GM18867 (cell line): ENCODE results near the gene MFNG.

Source experiments
- ATAC-seq: cut with Tn5 transposase; IDR thresholded peaks from one replicate; pipeline ENCODE4 v1.9.1; 2021; ENCODE audit warnings: mild to moderate bottlenecking, moderate library complexity; ENCODE audit not compliant: unreplicated experiment

Gene MFNG

DNA sequence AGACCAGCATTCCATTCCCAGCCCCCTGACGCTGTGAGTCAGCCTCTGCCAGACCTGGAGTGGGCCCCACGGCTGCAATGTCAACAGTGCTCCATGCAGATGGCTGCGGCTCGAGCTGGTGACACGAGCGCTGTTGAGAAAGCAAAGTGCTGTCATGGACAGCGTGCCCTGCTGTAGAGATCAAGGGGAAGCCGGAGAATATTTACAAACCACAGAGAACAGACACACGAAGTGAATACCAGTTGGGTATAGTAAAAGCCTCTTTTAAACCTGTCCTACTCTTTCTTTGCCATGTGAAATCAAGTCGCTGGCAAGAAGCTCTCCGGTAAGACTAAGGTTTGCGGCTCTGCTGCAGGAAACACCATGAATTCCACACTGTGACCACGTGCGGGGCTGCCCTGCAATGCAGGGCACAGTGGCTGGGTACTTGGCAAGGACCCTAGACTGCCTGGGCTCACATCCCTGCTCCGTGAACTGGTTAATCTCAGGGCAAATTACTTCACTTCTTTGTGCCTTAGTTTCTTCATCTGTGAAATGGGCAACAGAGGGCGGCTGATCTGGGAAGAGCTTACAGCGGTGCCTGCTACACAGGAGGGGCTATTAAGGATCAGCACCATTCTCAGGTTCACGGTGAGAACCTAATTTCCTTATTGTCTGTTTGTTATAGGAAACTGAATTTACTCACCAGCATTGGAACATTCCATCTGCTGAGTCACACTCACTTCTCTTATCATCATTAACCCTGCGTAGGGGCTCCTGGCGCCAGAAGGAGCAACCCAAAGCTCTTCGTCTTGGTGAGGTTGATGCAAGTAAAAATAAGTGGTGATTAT lies 31.1 kb downstream of the MFNG start:
- no peak for ATAC-seq

DNA sequence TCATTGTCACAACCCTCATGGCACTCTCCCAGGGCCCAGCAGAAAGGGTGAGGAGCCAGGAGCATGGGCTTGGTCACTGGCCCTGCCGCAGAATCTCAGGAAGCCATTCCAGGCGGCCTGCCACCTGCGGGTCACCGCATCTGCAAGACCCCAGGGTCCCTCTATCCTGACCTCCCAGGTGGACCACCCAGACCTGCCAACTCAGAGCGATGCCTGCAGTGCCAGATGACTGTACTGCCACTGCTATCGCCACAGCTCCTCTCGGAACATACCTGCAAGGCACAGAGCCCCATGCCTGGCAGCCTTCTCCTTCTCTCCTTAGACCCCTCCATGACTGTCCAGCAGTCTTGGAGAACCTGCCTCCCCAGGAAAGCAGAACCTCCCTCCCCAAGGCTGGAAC lies 32.5 kb downstream of the MFNG start:
- no peak for ATAC-seq

DNA sequence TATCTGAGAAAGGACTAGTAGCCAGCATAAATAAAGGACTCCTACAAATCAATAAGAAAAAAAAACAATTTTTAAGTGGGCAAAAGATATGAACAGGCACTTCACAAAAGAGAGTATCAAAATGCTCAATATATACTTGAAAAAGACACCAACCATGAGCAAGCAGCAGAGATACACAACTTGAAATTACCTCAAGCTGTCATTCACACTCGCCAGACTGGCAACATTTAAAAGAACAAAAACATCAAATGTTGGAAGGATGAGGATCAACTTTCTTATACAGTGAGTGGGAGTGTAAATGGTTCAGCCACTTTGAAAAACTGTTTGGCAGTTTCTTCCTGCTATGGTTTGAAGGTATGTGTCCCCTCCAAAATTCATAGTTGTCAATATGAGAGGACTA lies 35.0 kb downstream of the MFNG start:
- ATAC-seq: no peak

DNA sequence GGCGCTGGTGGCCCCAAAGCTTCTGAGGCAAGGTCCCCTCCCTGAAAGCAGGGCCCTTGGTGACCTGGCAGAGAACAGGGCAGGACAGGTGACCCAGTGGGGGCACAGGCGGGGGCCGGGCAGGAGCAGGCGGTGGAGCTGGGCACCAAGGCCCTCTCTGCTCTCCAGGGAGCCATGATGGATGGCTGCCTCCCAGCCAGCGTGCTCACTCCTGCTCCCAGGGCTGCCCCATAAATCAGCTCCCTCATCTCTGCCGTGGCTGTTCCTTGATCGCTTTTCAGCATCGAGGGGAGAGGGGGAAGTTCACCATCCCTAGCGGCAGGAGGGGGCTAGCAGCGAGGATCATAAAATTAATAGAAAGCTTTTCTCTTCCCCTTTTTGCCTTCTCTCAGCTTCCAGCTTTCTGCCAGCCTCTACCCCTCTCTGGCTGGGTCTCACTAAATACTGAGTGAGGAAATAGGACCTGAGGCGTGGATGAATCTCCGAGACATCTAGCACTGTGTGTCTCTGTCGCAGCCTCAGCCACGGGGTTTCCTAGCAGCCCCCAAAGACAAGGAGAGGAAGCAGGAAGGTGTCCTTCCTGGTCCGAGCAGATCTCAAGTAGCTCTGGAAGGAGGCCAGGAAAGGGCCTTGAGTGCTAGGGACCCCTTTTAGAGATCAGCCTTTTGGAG lies 36.7 kb downstream of the MFNG start:
- no peak for ATAC-seq

DNA sequence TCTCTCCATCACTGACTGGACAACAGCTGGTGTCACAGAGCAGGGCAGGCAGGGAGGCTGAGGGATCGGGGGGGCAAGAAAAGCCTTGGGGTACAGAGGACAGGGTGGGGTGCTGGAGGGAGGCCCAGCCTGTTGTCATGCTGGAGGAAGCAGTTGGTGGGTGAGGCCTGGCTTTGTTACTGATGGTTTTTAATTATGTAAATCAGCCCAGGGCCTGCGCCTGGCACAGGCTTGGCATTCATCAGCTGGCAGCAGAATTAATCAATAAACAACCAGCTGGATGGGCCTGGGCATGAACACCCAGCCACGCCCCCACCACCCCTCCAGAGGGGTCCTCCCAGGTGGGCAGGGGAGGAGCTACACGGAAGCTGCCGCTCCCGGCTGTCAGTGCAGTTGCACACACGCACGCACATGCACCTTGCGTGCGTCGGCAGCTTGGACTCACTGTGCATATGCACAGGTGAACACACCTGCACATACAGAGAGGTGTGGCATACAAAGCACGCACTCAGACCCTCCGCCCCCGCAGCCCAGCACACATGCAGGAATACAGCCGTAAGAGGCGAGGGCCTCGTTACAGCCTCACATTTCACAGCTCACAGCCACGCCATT lies 37.6 kb downstream of the MFNG start:
- no peak for ATAC-seq

DNA sequence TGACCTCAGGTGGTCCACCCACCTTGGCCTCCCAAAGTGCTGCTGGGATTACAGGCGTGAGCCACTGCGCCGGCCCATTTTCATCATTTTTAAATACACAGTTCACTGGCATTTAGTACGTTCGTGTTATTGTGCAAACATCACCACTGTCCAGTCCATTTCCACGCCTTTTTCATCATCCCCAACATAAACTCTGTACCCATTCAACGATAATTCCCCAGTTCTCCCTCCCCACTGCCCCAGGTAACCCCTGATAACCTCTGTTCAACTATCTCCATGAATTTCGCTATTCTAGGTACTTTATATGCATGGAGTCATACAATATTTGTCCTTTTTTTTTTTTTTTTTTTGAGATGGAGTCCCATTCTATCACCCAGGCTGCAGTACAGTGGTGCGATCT lies 40.7 kb downstream of the MFNG start:
- ATAC-seq: no peak

DNA sequence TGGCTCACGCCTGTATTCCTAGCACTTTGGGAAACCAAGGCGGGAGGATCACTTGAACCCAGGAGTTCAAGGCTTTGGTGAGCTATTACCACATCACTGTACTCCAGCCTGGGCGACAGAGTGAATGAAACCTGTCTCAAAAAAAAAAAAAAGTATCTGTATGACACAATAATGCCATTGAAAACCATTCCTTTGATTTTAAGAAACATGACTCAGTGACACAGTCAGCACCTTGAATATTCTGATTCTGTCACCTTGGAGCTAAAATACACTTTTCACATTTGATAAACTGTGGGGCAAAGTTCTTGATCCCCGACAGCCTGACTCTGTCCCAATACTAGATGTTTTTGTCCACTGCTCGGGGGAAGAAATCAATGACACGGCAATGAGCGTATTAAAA lies 42.2 kb downstream of the MFNG start:
- no peak for ATAC-seq

DNA sequence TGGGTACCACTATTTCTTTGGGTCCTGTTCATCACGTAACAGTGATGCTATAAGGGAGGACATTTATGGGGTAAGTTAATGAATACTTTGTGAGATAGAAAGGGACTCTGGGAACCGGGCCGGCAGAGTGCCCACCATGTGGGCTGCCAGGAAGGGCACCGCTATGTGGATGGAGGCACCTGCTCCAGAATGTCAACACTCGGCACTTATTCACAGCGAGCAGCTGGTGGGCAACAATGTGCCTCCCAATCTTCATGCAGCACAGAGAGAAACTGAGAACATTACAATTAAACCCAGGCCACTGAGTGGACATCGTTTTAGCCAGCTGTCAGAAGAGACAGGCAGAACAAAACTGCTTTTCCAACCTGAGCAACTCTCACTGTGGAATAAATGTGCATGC lies 43.1 kb downstream of the MFNG start:
- ATAC-seq: no peak

DNA sequence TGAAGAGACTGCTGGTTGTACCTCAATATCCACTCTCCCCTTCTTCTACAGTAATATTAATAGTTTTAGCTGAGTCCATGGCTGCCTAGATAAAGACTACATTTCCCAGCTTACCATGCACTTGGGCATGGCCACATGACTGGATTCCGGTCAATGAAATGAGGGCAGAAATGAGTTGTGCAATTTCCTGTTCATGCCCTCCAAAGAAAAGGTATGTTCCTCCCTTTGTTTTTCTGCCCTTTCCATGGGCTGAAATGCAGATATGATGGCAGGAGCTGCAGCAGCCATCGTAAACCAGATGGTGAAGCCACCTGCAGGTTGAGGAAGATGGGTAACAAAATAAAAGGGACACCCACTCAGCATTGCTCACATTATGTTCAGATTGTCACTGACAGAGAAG lies 43.6 kb downstream of the MFNG start:
- no peak for ATAC-seq

DNA sequence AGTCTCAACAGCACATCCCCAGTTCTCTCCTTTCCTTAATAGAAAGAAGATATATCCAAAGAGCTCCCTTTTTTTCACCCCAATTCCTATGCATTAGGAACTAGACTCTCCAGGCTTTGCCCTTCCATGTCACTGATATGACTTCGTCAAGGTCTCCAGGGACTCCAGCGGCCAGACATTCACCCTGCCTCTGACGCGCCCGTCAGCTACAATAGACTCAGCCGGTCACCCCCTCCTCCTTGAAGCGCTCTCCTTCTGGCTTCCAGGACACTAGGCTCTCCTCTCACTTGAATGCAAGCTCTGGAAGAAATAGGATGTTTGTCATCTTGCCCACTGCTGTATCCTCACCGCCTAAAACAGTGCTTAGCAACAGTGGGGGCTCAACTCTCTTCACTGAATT lies 44.0 kb downstream of the MFNG start:
- no peak for ATAC-seq

DNA sequence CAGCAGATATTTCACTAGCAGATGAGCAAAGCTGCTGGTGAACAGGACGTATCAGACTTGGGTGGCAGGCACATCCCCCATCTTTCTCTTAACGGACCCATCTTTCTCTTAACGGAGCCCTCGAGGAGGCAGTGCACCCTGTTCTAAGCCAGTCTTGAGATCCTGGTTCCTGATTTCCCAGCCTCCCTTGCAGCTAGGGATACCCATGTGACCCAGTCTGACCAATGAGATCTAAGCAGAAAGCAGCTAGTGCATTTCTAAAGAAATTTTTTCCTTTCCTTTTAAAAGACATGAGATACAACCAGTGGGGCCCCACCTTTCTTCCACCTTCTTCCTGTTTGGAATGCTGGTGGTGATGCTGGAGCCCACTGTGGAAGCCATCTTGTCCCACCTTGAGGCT lies 45.3 kb downstream of the MFNG start:
- ATAC-seq: no peak

DNA sequence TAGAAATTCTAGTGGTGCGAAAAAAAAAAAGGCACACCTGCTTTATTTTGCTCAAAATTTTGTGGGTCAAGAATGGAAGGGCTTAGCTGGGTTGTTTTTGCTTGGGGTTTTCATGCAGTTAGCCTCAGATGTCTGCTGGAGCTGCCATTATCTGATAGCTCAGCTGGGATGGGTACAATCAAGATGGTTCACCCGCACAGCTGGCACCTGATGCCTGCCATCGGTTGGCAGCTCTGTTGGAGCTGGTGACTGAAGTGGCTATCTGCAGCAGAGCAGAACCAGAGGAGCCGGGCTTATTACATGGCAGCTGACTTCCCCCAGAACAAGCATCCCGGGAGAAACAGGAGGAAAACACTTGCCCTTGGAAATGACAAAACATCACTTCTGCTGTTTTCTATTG lies 46.8 kb downstream of the MFNG start:
- ATAC-seq: no peak

DNA sequence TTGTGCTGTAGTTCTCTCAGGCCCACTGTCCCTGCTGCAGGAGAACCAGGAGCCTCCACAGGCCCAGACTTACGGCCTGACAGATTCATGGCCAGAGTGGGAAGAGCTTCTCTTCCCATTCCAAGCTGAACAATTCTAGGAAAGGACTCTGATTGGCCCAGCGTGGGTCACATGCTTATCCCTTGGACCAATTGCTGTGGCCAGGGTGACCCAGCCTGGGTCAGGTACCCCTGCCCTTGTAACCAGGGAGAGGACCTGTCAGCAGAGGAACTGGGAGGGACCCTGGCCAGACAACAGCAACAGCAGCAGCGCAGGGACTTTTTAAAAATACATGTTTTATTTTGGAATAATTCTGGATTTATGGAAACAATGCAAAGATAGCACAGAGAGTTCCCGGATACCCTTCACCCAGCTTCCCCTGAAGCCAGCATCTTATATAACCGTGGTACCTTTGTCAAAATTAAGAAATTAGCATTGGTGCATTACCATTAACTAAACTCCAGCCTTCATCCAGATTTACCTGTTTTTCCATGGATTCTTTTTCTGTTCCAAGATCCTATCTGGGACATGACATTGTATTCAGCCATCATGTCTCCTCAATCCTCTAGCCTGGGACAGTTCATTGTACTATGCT lies 50.1 kb downstream of the MFNG start:
- ATAC-seq: no peak

DNA sequence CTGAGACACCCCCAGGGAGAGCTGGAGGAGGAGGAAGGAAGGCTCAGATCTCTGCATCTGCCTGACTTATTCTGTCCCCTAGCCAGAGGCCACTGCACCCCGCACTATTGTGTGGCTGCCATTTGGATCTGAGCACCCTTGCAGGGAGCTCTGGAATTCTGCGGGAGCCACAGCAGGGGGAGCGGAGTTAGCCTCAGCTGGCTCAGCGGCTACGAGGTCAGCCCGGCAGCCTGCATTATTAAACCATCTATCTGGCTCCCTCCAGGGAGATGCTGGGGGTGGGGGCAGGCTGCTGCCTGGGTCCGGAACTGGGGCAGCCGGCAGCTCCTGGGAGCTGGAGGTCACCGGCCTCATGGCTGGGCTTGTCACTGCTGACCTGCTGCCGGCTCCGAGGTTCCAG lies 52.4 kb downstream of the MFNG start:
- no peak for ATAC-seq

DNA sequence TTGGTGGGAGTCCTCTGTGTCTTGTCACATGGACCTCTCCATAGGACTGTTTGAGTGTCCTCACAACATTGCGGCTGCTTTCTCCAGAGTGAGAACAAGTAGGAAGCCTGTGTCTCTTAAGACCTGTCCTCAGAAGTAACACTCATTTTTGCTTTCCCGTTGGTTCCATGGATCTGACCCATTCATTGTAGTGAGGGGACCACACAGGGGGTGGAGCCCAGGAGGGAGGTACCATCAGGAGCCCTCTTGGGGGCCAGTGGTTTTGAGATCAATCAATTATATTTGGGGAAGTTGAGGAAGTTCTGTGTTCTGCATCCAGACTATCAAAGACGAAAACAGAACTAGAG lies 53.5 kb downstream of the MFNG start:
- no peak for ATAC-seq

DNA sequence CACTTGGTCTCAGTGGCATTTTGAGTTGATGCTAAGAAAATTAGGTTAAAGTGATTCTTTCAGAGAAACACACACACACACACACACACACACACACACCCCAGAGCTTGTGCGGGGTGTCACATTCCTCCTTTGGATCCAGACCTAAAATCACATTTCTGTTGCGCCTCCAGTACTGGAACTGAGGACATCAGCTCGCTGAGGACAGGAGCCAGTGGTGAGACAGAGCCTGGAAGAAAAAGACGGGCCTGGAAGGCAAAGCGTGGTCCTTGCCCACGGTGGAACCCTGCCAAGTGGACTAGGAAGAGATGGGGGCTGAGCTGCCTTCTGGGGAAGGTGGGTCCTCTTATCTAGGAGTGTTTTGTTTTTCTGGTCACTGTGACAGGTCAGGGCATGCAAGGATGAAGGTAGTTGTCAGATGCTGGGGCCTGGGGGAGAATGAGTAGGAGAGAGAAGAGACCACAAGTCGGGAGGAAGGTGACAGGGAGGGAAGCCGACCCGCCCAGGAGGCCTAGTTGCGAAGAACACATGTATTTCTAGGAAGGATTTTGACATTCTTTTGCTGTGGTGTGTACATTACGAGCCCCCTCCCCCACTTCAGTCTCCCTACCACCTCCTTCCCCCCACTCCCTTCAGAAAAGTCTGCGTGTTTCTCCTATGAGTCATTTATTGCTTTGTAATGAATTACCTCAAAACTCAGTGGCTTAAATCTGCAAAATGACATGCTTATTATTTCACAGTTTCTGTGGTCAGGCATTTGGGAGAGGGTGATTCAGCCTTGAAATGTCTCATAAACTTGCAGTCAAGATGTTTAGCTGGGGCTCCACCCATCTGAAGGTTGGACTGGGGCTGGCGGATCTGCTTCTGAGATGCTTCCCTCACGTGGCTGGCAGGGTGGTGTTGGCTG lies 54.1 kb downstream of the MFNG start:
- ATAC-seq: no peak

DNA sequence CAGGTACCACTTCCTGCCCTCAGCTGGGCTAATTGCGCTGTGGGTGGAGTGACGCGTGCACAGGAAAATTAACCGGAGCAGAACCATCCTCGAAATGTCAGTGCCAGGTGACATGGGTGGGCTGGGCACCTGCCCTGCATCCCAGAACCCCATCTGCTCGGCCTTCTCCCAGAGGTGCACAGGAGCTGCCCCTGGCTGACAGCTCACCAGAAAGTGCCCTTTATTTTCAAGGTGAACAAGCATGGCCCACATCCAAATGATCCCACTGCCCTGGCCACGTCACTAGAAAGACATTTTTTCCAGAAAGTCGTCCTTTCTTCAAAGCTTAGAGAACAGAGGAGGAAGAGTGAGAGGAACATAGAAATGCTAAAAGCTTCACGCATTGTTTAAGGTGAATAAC lies 54.8 kb downstream of the MFNG start:
- ATAC-seq: no peak

DNA sequence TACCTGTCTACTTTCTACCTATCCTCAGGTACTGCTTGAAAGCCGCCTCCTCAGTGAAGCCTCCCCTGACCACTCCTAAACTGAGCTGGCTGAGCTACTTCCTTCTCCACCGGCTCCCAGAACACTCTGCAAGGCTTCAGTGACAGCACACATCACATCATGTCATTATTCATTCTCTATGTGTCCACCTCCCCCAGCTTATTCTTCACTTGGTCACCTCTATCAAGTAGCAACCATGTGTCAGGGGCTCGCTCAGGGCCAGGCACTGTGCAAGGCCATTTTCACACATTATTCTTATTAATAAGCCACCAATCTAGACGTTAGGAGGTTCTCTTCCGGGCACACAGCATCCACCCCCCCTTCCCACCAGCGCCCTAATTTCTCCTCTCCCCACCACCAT lies 55.2 kb downstream of the MFNG start:
- ATAC-seq: no peak

DNA sequence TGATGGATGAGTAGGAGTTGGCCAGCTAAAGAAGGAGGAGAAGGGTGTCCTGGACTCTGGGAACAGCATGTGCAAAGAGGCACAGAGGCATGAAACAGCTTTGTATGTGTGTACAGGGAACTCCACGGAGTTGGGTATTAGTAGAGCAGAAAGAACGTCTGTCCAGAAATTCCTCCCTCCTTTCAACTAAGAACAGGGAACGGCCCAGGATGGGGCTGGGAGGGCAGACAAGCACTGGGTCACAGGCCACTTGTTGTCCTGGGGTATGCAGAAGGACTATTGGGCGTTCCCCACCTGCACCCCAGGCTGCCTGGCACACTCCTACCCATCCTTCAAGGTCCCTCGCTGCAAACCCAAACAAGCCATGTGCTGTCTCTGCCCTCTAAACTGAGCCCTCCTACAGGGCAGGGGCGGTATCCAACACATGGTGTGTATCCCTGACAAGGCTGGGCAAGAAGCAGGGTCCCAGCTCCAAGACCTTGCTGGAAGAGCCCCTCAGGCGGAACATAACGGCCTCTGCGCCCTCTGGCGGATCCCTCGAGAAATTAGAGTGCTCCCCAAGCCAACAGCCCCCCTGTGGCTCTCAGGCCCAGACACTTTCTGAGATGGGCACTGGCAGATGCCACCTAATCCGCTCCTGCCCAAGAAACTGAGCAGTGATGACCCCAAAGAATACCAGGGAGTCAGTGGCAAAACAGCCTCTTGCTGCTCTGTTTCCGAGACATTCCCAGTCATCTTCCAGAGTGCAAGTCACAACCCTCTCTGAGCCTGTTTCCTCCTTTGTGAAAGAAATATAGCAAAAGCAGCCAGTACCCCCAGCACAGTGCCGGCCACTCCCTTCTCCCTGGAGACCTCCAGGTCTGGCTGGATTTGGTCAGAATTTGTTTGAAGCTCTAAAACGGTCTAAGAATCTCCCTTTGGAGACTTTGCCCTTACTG lies 57.3 kb downstream of the MFNG start:
- ATAC-seq: no peak
